Measurements from ENCODE around the gene ADM2. TPM values are rescaled to one million over a fixed set of nuclear protein-coding genes. Genes with fewer than 3 reads are reported as not detected.

The ADM2 gene, protein sequence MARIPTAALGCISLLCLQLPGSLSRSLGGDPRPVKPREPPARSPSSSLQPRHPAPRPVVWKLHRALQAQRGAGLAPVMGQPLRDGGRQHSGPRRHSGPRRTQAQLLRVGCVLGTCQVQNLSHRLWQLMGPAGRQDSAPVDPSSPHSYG
- 1.4 and 2.4 TPM in 2 replicates for total RNA-seq

GRCh38 chr22:50481440-50482106, at the start of gene ADM2:
TSS of gene ADM2 (plus strand) at chr22:50481543. CDS start at chr22:50481848, 305 bp downstream.

GRCh38 chr22:50474710-50475651, 6.4 kb upstream of the ADM2 start, which contains the start of gene SBF1:
TSS of gene SBF1 (minus strand) at chr22:50475035. CDS start at chr22:50474840, 195 bp downstream.

GRCh38 chr22:50486561-50487289, 5.4 kb downstream of the ADM2 start, which contains the start of gene MIOX:
TSS of gene MIOX (plus strand) at chr22:50486859. CDS start at chr22:50486898, 39 bp downstream.

DNA sequence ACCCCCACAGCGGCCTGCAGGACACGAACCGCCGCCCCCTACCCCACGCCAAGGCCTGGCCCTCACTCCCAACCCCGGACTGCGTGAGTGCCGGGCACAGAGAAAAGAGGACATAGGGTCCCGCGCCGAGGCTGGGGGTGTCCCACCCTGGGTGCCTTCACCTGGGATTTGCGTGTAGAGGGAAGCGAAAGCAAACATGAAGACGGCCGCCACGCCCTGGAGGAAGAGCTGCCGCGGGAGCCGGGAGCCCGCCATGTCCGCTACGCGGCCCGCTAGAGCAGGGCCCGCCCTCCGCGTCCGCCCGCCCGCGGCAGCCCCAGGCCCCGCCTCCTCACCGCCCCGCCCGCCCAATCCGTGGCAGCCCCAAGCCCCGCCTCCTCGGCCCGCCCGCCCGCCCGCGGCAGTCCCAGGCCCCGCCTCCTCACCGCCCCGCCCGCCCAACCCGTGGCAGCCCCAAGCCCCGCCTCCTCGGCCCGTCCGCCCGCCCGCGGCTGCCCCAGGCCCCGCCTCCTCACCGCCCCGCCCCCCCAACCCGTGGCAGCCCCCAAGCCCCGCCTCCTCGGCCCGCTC, 26.2 kb downstream of the ADM2 start, which contains the start of gene LMF2:
Gene LMF2, minus strand, starts transcription at position 282 of the 570 bp plus-strand sequence. Its CDS starts 27 bp downstream, at position 255.

DNA sequence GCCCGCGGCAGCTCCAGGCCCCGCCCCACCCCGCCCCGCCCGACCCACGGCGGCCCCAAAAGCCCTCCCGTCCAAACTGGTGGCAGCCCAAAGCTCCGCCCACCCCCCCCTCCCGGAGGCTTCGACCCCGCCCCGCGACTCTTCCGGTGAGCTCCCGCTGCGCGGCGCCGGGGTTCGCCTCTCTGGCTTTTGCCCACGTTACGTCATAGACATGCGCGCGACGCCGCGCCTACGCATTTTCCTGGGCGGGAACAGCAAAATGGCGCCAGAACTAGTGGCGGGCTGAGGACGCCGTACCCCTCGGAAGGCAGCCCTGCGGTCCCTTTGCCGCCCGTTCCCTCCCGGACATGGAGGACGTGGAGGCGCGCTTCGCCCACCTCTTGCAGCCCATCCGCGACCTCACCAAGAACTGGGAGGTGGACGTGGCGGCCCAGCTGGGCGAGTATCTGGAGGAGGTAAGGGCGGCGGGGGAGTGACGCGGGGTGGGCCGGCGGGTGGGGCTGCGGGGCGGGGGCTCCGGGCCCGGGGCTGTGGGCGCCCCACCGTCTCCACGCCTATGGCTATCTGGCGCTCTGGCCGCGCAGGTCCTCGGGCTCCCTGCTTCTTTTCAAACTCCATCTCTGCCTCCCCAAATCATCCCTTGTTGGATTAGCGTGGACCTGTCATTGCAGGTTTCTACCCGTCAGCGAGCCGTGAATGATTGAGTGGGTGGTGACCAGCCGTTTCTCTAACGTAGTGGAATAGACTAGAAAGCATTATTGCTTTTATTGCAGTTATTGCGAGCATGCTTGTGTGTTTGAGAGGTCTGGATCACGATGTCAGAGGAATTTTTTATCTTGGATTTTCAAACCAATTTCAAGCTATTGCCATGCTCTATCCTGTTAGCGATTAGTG, 26.9 kb downstream of the ADM2 start, which contains the start of gene NCAPH2:
Gene NCAPH2, plus strand, starts transcription at position 234 of the 894 bp plus-strand sequence. Its CDS starts 114 bp downstream, at position 348.

DNA sequence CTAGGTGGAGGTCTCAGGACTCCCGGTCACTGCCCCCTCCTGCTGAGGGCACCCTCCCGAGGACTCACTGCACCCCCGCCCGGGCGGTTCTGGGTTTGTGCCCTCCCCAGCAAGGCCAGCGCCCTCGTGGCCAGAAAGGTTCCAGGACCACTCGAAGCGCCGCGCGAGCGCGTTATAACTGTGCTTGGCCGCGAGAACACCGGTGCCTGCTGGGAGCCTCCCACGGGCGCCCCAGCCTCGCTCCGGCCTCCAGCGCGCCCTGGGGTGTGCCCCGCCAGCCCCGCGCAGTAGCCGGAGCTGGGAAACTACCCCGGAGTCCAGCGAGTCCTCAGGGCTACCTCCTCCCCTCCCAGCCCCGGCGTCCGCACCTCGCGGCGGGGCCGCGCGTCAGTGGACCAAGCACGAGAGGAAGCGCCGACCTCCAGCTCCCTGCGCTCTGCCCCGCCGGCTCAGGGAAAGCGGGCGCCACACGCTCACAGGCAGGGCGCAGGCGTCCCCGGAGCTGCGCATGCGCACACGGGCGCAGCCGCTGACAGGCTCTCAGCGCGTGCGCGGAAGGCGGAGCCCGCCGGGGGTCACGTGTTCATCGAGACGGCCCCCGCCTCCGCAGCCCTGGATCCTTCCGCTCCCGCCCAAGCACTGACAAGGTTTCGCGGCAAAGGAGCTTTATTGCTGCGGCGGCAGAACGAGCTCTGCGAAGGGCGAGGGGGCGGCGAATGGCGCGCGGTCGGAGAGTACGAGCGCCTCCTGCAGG, 43.9 kb downstream of the ADM2 start, which contains the start of gene SCO2:
Gene SCO2, minus strand, starts transcription at position 495 of the 754 bp plus-strand sequence. CDS start 1,187 bp downstream, outside the sequence.

DNA sequence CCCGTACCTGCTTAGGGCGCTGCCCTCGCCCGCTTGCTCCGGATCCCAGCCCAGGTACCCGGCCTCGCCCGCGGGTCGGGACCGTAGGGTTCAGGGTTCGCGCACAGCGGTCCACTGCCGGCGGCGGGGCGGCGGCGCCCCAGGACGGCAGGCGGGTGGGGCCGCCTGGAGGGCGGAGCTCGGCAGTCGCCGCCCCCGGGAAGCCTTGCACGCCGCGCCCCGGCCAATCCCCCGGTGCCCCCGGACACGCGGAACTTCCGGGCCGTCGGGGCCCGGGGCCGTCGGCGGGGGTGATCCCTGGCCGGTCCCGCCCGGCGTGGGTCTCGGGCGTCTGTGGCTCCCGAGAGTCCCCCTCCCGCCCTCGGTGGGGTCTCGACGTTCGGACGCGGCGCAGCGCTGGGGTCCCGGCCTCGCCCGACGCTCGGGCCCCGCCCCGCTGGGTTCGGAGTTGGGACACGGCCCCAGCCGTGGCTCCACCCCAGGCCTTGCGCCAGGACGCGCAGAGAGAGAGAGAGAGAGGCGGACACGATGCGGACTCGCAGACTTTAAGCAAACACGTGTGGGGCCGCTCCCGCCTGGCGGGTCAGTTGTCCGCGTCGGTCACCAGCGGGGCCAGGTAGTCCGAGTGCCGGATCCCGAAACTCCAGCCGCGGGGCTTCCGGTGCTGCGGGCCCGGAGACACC, 48.7 kb downstream of the ADM2 start, which contains the start of gene TYMP:
Gene TYMP, minus strand, starts transcription at position 116 of the 683 bp plus-strand sequence. CDS start 303 bp downstream, outside the sequence.

Other genes with a start within 250 kb of the ADM2 start
- gene TUBGCP6, start 236.5 kb upstream of the ADM2 start, total RNA-seq: 19.5 and 31.0 TPM in 2 replicates
- 16.1 and 19.6 TPM in 2 replicates for gene HDAC10, start 230.3 kb upstream of the ADM2 start, total RNA-seq
- 30.3 and 31.2 TPM in 2 replicates for gene MAPK12, start 219.9 kb upstream of the ADM2 start, total RNA-seq
- gene MAPK11, start 211.2 kb upstream of the ADM2 start, total RNA-seq: 4.8 and 5.1 TPM in 2 replicates
- gene PLXNB2, start 173.9 kb upstream of the ADM2 start, total RNA-seq: 130 and 166 TPM in 2 replicates
- 1.6 and 2.1 TPM in 2 replicates for gene DENND6B, start 154.5 kb upstream of the ADM2 start, total RNA-seq
- 64.1 and 64.8 TPM in 2 replicates for gene PPP6R2, start 138.2 kb upstream of the ADM2 start, total RNA-seq
- 54.6 and 79.1 TPM in 2 replicates for gene SBF1, start 6.5 kb upstream of the ADM2 start, total RNA-seq
- not detected in 2 replicates for gene MIOX, start 5.3 kb downstream of the ADM2 start, total RNA-seq
- gene LMF2, start 26.2 kb downstream of the ADM2 start, total RNA-seq: 20.9 and 28.4 TPM in 2 replicates
- 17.1 and 18.6 TPM in 2 replicates for gene NCAPH2, start 26.7 kb downstream of the ADM2 start, total RNA-seq
- 0.57 and 1.6 TPM in 2 replicates for gene SCO2, start 44.1 kb downstream of the ADM2 start, total RNA-seq
- 15.7 and 26.9 TPM in 2 replicates for gene TYMP, start 48.5 kb downstream of the ADM2 start, total RNA-seq
- 0.28 TPM in 2 replicates for gene KLHDC7B, start 64.4 kb downstream of the ADM2 start, total RNA-seq
- 0.37 and 0.85 TPM in 2 replicates for gene SYCE3, start 81.4 kb downstream of the ADM2 start, total RNA-seq
- 1.00 and 2.3 TPM in 2 replicates for gene CPT1B, start 96.9 kb downstream of the ADM2 start, total RNA-seq
- gene CHKB, start 101.3 kb downstream of the ADM2 start, total RNA-seq: 16.6 and 19.3 TPM in 2 replicates
- gene MAPK8IP2, start 119.2 kb downstream of the ADM2 start, total RNA-seq: 0.28 TPM in 2 replicates
- 13.9 and 16.4 TPM in 2 replicates for gene ARSA, start 146.6 kb downstream of the ADM2 start, total RNA-seq
- 0.57 and 0.74 TPM in 2 replicates for gene SHANK3, start 191.3 kb downstream of the ADM2 start, total RNA-seq